Parathyroid adenoma (tissue), 2 donors: ENCODE results near the gene GRK1.
"Not testable (repeated sequence)": the region's sequence is repeated elsewhere in the genome, so short reads cannot be mapped to it uniquely, and the experiment has no call there.

Source experiments
- H2AFZ ChIP-seq: fragments of 300-600 bp; sonication (generic); one replicate; pipeline ENCODE4 v1.7.0; 2017; ENCODE audit warnings: antibody characterized with exemption, mild to moderate bottlenecking
- H3K27ac ChIP-seq: fragments of 300-600 bp; sonication (generic); one replicate; pipeline ENCODE4 v1.7.0; 2017
- H3K27me3 ChIP-seq: fragments of 300-600 bp; sonication (generic); one replicate; pipeline ENCODE4 v1.7.0; 2017; ENCODE audit warnings: low read length; ENCODE audit not compliant: control insufficient read depth, insufficient read depth
- H3K36me3 ChIP-seq: fragments of 300-600 bp; sonication (generic); one replicate; pipeline ENCODE4 v1.7.0; 2017; ENCODE audit warnings: low read length; ENCODE audit not compliant: control insufficient read depth, insufficient read depth
- H3K4me1 ChIP-seq: fragments of 300-600 bp; sonication (generic); one replicate; pipeline ENCODE4 v1.7.0; 2017; ENCODE audit warnings: control low read depth
- H3K4me2 ChIP-seq: fragments of 300-600 bp; sonication (generic); one replicate; pipeline ENCODE4 v1.7.0; 2017; ENCODE audit warnings: low read length
- H3K4me3 ChIP-seq: fragments of 300-600 bp; sonication (generic); one replicate; pipeline ENCODE4 v1.7.0; 2017; ENCODE audit warnings: low read depth, low read length
- H3K79me2 ChIP-seq: fragments of 300-600 bp; sonication (generic); one replicate; pipeline ENCODE4 v1.7.0; 2017; ENCODE audit warnings: control low read depth
- H3K9ac ChIP-seq: fragments of 300-600 bp; sonication (generic); one replicate; pipeline ENCODE4 v1.7.0; 2017; ENCODE audit warnings: mild to moderate bottlenecking
- H3K9me3 ChIP-seq: fragments of 300-600 bp; sonication (generic); one replicate; pipeline ENCODE4 v1.7.0; 2017; ENCODE audit warnings: low read length; ENCODE audit not compliant: control insufficient read depth
- CTCF ChIP-seq: fragments of 300-600 bp; sonication (generic); IDR thresholded peaks from one replicate; pipeline ENCODE4 v1.7.0; 2017; ENCODE audit warnings: antibody characterized with exemption, mild to moderate bottlenecking
- donor health status: primary hyperparathyroidism.

Gene GRK1

GRCh38 chr13:113742445-113743120 is 75.6 kb downstream of the GRK1 start:
- no peaks in the 10 kb centered on the region for H3K4me1 ChIP-seq
- H3K4me3 ChIP-seq, result no peak overlapping the region
- no peak overlapping the region for H3K4me2 ChIP-seq
- H3K9me3 ChIP-seq, result no peaks in the 10 kb centered on the region
- no peak overlapping the region for H3K9ac ChIP-seq
- H3K36me3 ChIP-seq, result no peaks in the 10 kb centered on the region
- no peaks in the 10 kb centered on the region for H3K27me3 ChIP-seq
- no peak overlapping the region for H3K27ac ChIP-seq
- no peaks in the 10 kb centered on the region for H3K79me2 ChIP-seq
- no peak overlapping the region for H2AFZ ChIP-seq
- TF ChIP-seq CTCF, result no peak

- H3K27ac ChIP-seq, result no peak overlapping the region
- no peak overlapping the region for H3K4me3 ChIP-seq
- no peaks in the 10 kb centered on the region for H3K9me3 ChIP-seq
- no peaks in the 10 kb centered on the region for H3K36me3 ChIP-seq
- no peak overlapping the region for H2AFZ ChIP-seq
- no peaks in the 10 kb centered on the region for H3K4me1 ChIP-seq
- H3K27me3 ChIP-seq, result no peaks in the 10 kb centered on the region
- no peak overlapping the region for H3K9ac ChIP-seq
- H3K79me2 ChIP-seq, result no peaks in the 10 kb centered on the region
- no peak overlapping the region for H3K4me2 ChIP-seq
- no peak for TF ChIP-seq CTCF
Measured at GRCh38 chr13:113743366-113744195, 76.6 kb downstream of the GRK1 start.

GRCh38 chr13:113744197-113745000 is 77.4 kb downstream of the GRK1 start:
- Histone ChIP-seq H3K9ac (no peak overlapping the region), H3K27ac (no peak overlapping the region), H3K4me1 (no peaks in the 10 kb centered on the region), H3K79me2 (no peaks in the 10 kb centered on the region), H3K9me3 (no peaks in the 10 kb centered on the region), H3K27me3 (no peaks in the 10 kb centered on the region), H3K36me3 (no peaks in the 10 kb centered on the region), H2AFZ (no peak overlapping the region), H3K4me2 (no peak overlapping the region), H3K4me3 (no peak overlapping the region)
- TF ChIP-seq CTCF, result no peak

- Histone ChIP-seq H2AFZ (no peak overlapping the region), H3K9ac (no peak overlapping the region), H3K36me3 (no peaks in the 10 kb centered on the region), H3K79me2 (no peaks in the 10 kb centered on the region), H3K4me1 (no peaks in the 10 kb centered on the region), H3K27me3 (no peaks in the 10 kb centered on the region), H3K4me3 (no peak overlapping the region), H3K9me3 (no peaks in the 10 kb centered on the region), H3K27ac (no peak overlapping the region), H3K4me2 (no peak overlapping the region)
- TF ChIP-seq CTCF, result no peak
Measured at GRCh38 chr13:113745059-113745458, 78.0 kb downstream of the GRK1 start.

- not testable (repeated sequence) for H3K27ac ChIP-seq, H3K9ac ChIP-seq
Measured at GRCh38 chr13:113745500-113746142, 78.6 kb downstream of the GRK1 start.

More at GRCh38 chr13:113745500-113746142, 78.6 kb downstream of the GRK1 start:
- H3K4me1 ChIP-seq, H3K79me2 ChIP-seq, H3K4me3 ChIP-seq, H3K4me2 ChIP-seq, H3K36me3 ChIP-seq, H3K27me3 ChIP-seq, H3K9me3 ChIP-seq, H2AFZ ChIP-seq: not testable (repeated sequence)
